GM18909 (cell line): ENCODE data around the gene LBHD1.
"Not testable (repeated sequence)": the region's sequence is repeated elsewhere in the genome, so short reads cannot be mapped to it uniquely, and the experiment has no call there.

ENCODE experiments used
- ATAC-seq: cut with Tn5 transposase; IDR thresholded peaks from one replicate; pipeline ENCODE4 v1.9.1; 2021; ENCODE audit warnings: mild to moderate bottlenecking; ENCODE audit not compliant: unreplicated experiment, poor library complexity

Gene LBHD1

DNA sequence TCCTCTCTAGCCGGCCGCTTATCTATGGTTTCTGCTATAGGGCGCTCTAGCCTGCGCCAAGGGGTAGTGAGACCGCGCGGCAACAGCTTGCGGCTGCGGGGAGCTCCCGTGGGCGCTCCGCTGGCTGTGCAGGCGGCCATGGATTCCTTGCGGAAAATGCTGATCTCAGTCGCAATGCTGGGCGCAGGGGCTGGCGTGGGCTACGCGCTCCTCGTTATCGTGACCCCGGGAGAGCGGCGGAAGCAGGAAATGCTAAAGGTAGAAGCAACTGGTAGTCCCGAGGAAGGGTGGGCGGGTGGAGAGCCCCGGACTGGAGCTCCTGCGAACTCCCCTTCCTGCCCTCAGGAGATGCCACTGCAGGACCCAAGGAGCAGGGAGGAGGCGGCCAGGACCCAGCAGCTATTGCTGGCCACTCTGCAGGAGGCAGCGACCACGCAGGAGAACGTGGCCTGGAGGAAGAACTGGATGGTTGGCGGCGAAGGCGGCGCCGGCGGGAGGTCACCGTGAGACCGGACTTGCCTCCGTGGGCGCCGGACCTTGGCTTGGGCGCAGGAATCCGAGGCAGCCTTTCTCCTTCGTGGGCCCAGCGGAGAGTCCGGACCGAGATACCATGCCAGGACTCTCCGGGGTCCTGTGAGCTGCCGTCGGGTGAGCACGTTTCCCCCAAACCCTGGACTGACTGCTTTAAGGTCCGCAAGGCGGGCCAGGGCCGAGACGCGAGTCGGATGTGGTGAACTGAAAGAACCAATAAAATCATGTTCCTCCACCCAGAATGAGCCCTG is at the start of gene LBHD1, which contains the start of gene UQCC3:
Gene LBHD1 (minus strand): TSS at position 660 of the 782 bp plus-strand sequence. CDS start 2,236 bp downstream, outside the sequence.
Gene UQCC3 (plus strand): TSS at position 66 of the 782 bp plus-strand sequence. CDS start 73 bp downstream, at position 139.
- peak; percentile 55 for ATAC-seq

DNA sequence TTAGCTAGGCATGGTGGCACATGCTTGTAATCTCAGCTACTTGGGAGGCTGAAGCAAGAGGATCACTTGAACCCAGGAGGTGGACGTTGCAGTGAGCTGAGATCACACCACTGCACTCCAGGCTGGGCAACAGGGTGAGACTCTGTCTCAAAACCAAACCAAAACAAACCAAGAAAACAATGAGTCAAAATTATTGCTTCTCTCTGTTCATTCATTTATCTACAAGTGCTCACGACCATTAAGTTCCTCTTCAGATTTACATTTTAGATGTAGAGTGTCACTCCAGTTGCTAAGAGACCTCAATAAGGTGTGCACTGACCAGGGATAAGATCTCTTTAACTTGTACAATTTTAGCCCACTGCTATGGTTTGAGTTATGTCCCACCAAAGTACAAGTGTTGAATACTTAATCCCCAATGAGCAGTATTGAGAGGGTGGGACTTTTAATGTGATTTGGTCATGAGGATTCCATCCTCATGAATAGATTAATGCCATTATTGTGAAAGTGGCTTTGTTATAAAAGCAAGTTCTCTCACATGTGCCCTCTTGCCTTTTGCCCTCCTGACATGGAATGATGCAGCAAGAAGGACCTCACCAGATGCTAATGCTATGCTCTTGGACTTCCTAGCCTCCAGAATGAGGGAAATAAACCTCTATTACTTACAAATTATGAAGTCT is 47.4 kb upstream of the LBHD1 start:
- no peak for ATAC-seq

DNA sequence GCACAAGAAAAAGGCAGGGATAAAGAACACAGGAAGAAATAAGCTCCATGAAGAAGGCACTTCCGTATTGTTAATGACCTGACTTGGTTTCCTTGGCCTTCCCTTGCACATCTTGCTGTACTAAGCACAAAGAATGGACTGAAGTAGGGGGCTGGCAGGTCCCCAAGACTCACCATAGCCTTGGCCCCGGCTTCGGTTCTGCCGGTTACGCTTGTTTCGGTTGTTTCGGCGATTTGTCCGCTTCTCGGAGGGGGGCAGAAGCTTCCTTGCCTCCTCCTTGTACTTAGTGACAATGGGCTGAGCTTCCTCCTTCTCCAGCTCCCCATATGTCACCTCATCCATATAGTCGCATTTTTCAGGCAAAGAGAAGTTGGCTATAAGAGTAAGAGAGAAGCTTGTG is 44.7 kb upstream of the LBHD1 start:
- no peak for ATAC-seq

DNA sequence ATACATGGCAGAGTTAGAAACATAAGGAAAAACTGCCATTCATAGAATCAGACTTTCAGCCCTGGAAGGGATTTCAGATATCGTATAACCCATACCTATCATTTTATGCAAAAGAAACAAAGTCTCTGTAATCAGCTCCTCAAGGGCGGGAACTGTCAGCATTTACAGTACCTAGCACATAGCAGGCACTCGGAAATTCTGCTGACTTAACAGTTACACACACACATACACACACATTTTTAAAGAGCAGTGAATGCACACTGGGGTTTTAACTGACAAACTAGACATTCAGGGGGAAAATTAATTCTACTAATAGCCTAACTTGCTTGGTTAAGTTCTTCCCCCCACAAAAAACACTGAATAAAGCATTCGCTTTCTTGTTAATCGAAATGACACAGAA is 44.1 kb upstream of the LBHD1 start:
- no peak for ATAC-seq

- ATAC-seq, result no peak
Observed at GRCh38 chr11:62715150-62716130, 43.4 kb upstream of the LBHD1 start.

DNA sequence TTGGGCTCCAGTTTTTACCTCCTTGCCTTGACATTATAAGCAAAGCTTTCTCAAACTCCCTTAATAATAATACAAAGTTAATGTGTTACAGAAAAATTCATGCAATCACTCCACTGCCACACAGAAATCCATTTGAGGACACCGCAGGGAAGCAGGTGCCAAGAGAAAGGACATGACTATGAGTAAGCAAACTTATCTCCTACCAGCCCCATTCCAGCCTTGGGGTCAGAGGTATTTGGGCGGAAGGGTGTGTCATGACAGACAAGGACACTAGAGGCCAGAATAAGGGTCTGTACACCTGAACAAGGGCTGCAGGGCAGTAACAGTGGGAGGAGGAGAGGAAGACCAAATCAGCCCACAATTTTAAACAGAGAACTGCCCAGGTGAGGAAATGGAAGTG is 41.3 kb upstream of the LBHD1 start:
- no peak for ATAC-seq

- ATAC-seq, result no peak
Observed at GRCh38 chr11:62712861-62713260, 40.8 kb upstream of the LBHD1 start.

- no peak for ATAC-seq
Observed at GRCh38 chr11:62712276-62712812, 40.3 kb upstream of the LBHD1 start.

DNA sequence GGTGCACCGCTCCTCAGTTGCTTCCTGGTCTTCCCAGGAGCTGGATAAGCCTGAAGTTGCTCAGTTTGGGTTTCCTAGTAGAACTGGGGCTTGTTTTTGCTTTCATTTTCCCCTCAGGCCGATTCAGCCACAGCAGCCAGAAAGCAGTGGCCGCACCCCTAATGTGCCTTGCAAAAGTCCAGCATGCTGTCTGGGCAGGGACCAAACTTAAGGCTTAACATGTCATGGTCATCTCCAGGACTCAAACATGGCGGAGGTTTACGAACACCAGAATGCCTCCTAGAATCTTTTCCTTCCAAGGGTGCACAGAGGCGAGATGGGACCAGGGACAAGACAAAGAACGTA is 37.9 kb upstream of the LBHD1 start:
- no peak for ATAC-seq

DNA sequence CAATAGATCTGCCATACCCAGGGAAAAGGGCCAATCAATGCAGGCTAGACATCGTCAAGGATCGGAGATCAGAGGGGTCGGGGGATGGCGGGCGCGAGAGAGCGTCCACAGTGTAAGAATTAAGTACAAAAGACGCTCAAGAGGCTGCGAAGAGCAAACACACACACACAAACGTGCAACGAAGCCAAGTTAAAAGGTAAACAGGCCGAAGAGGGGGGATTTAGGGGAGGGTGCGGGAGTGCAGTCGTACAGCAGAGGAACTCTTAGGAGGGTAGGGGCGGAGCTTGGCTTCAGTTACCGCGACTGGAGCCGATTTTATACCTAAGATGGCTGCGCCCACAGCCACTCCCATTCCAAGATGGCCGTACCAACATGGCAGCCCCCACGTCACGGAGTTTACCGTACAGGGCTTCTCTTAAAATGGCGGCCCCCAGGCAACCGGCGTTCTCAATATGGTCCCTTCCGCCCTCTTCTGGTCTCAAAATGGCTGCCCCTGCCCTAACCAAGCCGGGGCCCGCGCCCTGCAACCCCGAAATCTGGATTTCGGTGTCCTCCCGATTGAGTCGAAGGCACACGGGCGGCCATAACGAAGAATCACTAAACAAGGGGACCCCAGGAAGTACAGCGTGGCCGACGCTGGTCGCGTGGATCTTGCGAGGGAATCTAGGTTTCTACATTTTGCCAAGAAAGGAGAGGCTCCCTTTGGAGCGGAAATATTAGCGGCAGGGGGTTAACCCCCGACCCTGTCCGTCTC is 37.4 kb upstream of the LBHD1 start:
- peak; percentile 64 for ATAC-seq

- ATAC-seq, result peak; percentile 4
Observed at GRCh38 chr11:62708793-62709192, 36.7 kb upstream of the LBHD1 start.

DNA sequence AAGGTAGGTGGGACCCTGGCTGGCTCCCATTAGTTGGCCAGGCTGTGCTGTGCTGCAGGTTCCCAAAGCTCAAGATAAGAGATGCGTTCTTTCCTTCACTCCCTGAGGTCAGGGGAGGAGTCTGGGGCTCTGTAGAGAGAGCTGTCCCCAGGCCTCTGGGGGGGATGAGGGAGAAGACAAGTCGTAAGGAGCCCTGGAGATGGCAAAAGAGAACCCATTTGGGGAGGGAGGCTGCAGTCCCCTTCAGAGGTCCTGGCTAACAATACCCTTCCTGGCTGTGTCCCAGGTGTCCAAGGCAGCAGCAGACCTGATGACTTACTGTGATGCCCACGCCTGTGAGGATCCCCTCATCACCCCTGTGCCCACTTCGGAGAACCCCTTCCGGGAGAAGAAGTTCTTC is 36.3 kb upstream of the LBHD1 start:
- no peak for ATAC-seq

DNA sequence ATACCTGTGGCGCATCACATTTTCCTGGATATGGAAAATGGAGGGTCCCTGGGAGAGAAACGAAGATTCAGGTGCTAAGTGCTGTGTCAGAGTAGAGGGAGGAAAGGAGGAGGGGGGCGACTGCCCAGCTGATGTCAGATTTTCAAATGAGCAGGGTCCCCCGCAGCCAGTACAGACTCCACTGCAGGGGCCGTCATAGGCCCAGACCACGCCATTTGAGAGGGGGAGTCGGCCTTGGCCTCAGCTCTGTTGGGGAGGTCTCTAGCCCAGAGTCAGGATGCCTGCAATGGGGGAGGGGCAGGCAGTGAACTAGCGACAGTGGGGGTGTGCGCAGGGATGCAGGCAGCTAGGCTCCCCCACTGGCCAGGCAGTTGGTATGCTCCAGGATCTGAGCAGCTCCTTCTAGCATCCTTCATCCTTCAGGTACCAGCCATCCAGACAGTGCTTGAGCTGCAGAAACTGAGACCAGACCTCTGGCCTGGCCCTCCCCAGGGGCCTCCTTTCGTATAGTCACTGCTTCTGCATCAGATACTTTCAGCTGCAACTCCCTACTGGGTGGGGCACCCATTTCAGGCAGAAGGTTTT is 35.3 kb upstream of the LBHD1 start, which contains the start of the genes BSCL2 and GNG3:
Gene BSCL2 (minus strand): TSS at position 148 of the 585 bp plus-strand sequence. CDS start 229 bp downstream, outside the sequence.
Gene GNG3 (plus strand): TSS at position 400 of the 585 bp plus-strand sequence. CDS start 620 bp downstream, outside the sequence.
- no peak for ATAC-seq

DNA sequence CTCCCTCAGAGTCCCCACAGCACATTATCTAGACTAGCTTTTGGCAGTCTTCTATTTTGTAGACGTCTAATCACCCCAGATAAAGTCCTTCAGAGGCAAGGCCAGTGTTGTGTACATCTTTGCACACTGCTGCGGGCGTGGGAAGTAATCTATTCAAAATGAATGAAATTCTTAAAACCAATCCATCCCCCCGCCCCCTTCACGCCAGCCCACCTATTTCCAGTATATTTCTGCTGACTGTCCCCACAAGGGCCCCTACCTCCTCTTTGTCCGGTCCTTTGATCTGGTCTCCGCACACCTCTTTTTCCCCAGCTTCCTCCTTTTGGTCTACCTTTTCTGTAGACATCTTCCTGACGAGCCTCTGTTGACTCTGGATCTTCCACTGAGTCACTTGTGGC is 34.8 kb upstream of the LBHD1 start:
- ATAC-seq, result no peak

DNA sequence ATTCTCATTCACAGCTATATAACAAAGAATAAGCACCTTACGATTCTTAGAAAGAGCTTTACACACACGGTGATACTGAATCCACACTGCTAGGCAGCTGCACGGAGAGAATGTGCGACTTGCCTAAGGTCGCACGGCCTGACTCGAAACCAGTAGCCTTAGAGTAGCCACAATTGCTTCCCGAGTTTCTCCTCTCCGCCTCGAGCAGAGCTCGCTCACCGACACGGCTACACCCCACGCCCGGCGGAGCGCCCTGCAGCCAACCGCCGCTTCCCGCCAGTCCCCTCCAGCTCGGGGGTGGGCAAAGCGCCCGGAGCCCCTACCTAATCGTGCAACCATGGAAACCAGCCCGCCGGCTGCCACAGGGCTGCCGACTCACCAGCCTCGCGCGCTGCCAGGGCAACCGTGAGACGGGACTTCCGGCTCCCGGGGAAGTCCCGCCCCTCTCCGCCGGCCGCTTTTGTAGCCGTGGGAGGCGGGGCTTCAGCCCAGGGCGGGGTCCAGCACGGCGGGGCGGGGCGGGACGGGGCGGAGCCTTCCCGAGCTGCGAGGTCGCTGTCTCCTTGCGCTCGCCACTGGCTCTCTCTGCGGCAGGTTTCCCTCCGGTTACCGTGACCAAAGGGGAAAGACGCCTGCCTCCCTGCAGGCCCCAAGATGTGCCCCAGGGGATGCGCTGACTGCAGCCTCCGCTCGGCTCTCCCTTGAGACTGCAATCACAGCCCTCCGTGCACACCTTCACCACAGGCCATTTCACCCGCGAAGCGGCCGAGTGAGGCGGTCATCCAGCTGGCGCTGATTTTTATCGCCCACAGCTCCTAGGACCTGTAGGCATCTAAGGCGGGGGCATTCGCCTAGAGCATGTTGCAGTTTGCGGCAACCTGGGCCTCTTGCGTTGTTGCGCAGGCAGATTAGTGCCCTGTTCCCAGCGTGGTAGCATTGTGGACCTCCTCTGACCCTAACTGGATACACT is 34.1 kb upstream of the LBHD1 start:
- ATAC-seq, result peak; percentile 68

DNA sequence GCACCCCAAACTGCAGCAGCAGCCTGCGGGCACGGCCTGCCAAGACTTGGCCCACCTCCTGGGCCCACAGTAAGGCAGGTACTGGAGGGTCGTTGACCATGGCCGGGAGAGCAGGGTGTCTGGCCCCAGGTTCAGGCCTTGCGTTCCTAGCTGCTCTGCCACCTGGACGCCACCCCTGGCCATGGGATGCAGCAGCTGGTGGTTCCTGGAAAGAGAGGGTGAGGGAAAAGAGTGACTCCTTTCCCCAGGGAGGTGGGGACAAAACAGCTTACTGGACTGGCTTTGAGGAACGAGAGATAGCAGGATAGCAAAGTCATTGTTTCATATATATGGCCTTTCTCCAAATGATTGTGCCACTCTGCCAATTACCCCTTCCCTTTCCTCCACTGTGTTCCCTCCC is 33.3 kb upstream of the LBHD1 start:
- no peak for ATAC-seq

DNA sequence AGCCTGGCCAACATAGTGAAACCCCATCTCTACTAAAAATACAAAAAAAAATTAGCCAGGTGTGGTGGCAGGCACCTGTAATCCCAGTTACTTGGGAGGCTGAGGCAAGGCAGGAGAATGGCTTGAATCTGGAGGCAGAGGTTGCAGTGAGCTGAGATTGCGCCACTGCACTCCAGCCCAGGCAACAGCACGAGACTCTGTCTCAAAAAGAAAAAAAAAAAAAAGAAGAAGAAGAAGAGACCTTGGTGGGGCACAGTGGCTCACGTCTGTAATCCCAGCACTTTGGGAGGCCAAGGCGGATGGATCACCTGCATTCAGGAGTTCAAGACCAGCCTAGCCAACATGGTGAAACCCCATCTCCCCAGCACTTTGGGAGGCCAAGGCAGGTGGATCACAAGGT is 31.9 kb upstream of the LBHD1 start:
- not testable (repeated sequence) for ATAC-seq

GRCh38 chr11:62702246-62702645 is 30.2 kb upstream of the LBHD1 start:
- no peak for ATAC-seq
